ENCODE results near the gene TRPC6.

- TF ChIP-seq CTCF (IDR thresholded peaks at IDR 0.05; ENCODE audit: low read depth, low read length, poor library complexity, severe bottlenecking), result no peak
- TF ChIP-seq EZH2phosphoT487 (IDR thresholded peaks at IDR 0.05; ENCODE audit: borderline replicate concordance, low read length), result no peak
Observed at GRCh38 chr11:101555366-101555765, 28.4 kb downstream of the TRPC6 start.
